ENCODE results near the gene GNG3.
A peak's percentile ranks its signal among the peaks of the same experiment; 100 is the strongest.
"Not testable (repeated sequence)": the region's sequence is repeated elsewhere in the genome, so short reads cannot be mapped to it uniquely, and the experiment has no call there.

GNG3 gene

DNA sequence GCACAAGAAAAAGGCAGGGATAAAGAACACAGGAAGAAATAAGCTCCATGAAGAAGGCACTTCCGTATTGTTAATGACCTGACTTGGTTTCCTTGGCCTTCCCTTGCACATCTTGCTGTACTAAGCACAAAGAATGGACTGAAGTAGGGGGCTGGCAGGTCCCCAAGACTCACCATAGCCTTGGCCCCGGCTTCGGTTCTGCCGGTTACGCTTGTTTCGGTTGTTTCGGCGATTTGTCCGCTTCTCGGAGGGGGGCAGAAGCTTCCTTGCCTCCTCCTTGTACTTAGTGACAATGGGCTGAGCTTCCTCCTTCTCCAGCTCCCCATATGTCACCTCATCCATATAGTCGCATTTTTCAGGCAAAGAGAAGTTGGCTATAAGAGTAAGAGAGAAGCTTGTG is 9.3 kb downstream of the GNG3 start:
- no peak for DNase-seq (ENCODE audit: low read depth in 2 of 2)

GRCh38 chr11:62719302-62719978 is 12.0 kb downstream of the GNG3 start:
- no peak for DNase-seq (ENCODE audit: low read depth in 2 of 2)

GRCh38 chr11:62721994-62722393 is 14.5 kb downstream of the GNG3 start:
- DNase-seq (ENCODE audit: low read depth in 2 of 2), result no peak

GRCh38 chr11:62724171-62724570 is 16.7 kb downstream of the GNG3 start:
- no peak for DNase-seq (ENCODE audit: low read depth in 2 of 2)

- DNase-seq (ENCODE audit: low read depth in 2 of 2), result no peak
Measured at GRCh38 chr11:62725646-62726045, 18.2 kb downstream of the GNG3 start.

DNA sequence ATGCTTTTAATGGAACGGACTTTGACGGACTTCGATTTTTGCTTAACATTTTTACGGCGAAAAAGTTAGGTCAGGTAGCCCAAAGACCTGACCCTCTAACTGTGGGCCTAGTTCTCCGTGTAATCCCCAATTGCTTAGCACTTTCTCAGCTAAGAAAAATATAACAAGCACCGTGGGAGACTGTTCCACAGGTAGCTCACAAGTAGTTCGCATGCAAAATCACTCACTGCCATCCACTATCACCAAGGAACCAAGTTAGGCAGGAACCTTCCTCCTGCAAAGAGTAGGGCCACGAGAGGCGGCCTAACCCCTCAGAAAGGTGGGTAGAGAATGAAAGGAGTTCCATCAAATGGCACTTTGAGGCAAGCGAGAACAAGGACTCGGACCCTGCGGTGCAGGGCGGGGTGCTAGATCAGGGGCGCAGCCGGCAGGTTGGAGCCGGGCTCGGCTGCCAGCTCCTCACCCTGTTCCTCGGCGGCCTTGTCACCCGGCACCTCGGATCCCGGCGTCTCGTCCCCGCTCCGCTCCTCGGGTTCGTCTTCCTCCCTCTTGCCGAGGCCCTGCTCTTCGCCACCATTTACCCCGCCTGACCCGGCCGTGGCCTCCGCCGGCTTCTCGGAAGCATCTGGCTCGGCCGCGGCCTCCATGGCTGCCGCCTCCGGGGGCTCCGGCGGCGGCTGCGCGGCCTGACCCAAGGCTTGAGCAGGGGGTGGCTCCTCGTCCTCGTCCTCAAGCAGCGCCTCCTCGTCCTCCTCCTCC is 18.9 kb downstream of the GNG3 start:
- DNase-seq (ENCODE audit: low read depth in 2 of 2), result no peak

GRCh38 chr11:62726915-62727164 is 19.4 kb downstream of the GNG3 start:
- no peak for DNase-seq (ENCODE audit: low read depth in 2 of 2)

- DNase-seq (ENCODE audit: low read depth in 2 of 2), result peak; percentile 97 to 98
Measured at GRCh38 chr11:62727165-62727871, 19.8 kb downstream of the GNG3 start, which contains the start of gene HNRNPUL2. Gene HNRNPUL2, minus strand, starts transcription at chr11:62727457. Its CDS starts 301 bp downstream, at chr11:62727156.

GRCh38 chr11:62727872-62728170 is 20.3 kb downstream of the GNG3 start:
- peak; percentile 78 to 80 for DNase-seq (ENCODE audit: low read depth in 2 of 2)

DNA sequence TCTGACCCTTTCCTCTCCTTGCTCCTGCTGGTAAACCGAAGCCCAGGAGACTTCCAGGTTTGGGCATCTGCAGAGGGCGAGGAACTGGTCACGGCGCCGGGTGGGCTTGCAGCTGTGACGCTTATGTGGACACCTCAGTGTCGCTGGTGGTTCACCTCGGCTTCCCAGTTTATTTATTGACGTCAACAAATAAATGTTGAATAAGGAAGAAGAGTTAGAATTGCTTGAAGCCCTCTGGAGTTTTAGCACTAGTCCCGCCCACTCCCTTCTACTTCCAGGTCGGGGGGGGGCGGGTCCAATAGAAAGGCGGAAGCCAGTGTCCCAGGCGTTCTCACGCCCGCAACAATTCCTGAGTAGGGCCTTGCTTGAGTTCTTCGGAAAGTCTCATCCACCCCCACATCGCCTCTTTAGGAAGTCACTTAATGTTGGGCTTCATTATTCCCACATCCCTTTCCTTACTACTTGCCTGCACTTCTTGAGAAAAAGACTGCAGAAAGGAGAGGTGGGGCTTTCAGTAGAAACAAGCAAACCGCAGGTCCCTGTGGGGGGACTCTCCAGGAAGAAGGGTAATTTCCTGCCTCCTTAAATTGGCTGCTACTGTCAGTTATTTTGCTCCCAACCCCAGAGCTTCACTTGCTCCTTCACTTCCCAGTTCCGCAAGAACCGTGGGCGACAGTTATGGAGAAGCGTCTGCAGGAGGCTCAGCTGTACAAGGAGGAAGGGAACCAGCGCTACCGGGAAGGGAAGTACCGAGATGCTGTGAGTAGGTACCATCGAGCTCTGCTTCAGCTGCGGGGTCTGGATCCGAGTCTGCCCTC is 20.9 kb downstream of the GNG3 start, which contains the start of gene TTC9C:
Gene TTC9C (plus strand): TSS at position 316 of the 818 bp plus-strand sequence. CDS start 363 bp downstream, at position 679.
- peak; percentile 73 to 79 for DNase-seq (ENCODE audit: low read depth in 2 of 2)

DNA sequence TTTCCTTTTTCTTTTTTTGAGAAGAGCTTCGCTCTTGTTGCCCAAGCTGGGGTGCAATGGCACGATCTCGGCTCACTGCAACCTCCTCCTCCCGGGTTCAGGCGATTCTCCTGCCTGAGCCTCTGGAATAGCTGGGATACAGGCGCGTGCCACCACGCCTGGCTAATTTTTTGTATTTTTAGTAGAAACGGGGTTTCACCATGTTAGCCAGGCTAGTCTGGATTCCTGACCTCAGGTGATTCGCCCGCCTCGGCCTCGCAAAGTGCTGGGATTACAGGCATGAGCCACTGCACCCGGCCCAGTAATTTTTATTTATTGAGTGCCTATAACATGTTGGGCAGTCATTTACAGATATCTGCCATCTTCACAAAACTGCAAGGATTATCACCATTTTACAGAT is 22.6 kb downstream of the GNG3 start:
- not testable (repeated sequence) for DNase-seq (ENCODE audit: low read depth in 2 of 2)

- no peak for DNase-seq (ENCODE audit: low read depth in 2 of 2)
Measured at GRCh38 chr11:62732830-62733229, 25.4 kb downstream of the GNG3 start.

GRCh38 chr11:62737196-62737595 is 29.7 kb downstream of the GNG3 start:
- DNase-seq (ENCODE audit: low read depth in 2 of 2), result no peak

DNA sequence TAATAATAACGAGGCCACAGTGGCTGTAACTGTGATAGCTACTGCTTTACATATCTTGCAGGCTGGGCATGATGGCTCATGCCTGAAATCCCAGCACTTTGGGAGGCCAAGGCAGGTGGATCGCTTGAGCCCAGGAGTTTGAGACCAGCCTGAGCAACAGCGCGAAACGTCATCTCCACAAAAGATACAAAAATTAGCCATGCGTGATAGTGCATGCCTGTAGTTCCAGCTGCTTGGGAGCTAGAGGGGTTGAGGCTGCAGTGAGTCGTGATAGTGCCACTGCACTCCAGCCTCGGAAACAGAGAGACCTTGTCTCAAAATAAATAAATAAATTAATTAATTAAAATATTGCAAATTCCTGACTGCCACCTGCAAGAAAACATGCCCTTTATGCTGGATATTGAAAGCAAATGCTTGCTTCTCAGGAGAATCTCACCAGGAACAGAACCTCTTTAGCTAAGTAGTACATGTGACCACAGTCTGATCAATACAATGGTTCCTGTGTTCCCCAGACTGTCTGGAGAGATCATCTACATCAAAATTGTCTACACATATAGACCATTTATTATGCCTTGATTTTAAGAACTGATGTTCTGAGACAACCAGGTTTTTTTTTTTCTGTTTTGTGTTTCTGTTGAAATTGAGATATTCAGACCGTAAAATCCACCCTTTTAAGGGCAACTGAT is 40.1 kb downstream of the GNG3 start:
- DNase-seq (ENCODE audit: low read depth in 2 of 2), result no peak

GRCh38 chr11:62749931-62750330 is 42.5 kb downstream of the GNG3 start:
- DNase-seq (ENCODE audit: low read depth in 2 of 2), result not testable (repeated sequence)

DNA sequence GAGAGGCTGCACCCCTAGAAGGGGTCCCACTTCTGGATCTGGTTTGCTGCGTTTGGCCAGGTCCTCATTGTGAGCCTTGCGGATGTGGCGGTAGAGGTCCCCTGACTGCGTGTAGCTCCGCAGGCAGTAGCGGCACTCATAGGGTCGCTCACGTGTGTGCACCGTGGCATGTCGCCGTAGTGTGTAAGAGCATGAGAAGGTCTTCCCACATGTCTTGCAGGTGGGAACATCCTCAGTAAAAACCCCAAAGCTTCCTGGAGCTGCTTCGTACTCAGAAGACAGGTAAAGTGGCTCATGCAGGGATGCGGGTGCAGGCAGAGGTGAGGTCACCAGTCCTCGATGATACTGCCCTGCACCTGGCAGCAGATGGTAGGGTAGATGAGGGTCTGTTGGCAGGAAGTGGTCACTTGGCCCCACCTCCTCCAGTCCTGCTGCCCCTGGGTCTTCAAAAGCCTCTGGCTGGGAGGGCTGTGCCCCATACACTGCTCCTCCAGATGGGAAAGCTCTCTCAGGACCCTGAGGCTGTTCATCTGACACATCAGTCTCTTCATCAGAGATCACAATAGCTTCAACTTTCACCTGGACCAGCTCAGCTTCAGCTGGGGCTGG is 44.8 kb downstream of the GNG3 start:
- no peak for DNase-seq (ENCODE audit: low read depth in 2 of 2)

DNA sequence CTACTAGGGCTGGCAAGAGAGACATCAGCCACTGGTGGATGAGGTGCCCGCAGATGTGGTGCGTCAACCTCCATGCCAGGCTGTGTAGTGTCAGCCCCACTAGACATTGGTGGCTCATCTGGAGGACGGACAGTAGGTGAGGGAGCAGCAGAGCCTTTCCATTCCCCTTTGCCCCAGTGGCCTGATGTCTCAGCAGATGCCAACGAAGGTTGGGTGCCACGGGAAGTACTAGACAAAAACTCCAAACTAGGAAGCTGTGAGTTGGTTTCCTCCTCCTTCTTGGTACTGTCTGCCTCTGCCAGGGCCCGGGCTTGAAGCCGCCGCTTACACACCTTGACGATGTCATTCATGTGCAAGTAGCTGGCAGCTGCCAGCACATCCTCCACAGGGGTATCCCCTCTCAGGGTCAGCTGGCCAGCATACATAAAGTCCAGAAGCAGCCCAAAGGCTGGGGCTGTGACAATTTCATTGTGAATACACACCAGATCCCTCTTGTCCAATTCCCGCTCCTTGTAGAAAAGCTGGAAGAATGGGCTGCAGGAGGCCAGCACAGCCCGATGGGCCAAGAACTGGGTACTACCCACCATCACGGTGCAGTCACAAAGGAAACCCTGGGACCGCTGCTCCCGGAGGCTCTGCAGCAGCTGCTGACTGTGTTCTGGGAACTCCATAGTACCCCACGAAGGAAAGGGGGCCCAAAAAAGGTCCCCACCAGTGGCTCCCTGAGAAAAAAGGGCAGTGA is 45.7 kb downstream of the GNG3 start:
- DNase-seq (ENCODE audit: low read depth in 2 of 2), result no peak

- peak; percentile 94 to 97 for DNase-seq (ENCODE audit: low read depth in 2 of 2)
Measured at GRCh38 chr11:62753736-62754603, 46.5 kb downstream of the GNG3 start, which contains the start of gene ZBTB3. Gene ZBTB3, minus strand, starts transcription at chr11:62754160. Its CDS starts 496 bp downstream, at chr11:62753664.

- DNase-seq (ENCODE audit: low read depth in 2 of 2), result no peak
Measured at GRCh38 chr11:62755086-62755615, 47.7 kb downstream of the GNG3 start.
